ENCODE data around the gene NECTIN4.
"Not testable (repeated sequence)": the region's sequence is repeated elsewhere in the genome, so short reads cannot be mapped to it uniquely, and the experiment has no call there.

Gene NECTIN4

GRCh38 chr1:161051219-161051618 lies 38.1 kb downstream of the NECTIN4 start:
- DNase-seq, result no peak

- DNase-seq, result no peak
Measured at GRCh38 chr1:161048949-161049722, 40.2 kb downstream of the NECTIN4 start.

- no peak for DNase-seq
Measured at GRCh38 chr1:161047436-161048420, 41.6 kb downstream of the NECTIN4 start.

GRCh38 chr1:161046605-161047228 lies 42.6 kb downstream of the NECTIN4 start:
- no peak for DNase-seq

GRCh38 chr1:161045736-161046604 lies 43.4 kb downstream of the NECTIN4 start, which contains the start of gene USF1:
Gene USF1 (minus strand): TSS chr1:161045977. CDS start chr1:161043275, 2,702 bp downstream.
- DNase-seq, result peak; percentile 96 to 97

- DNase-seq, result peak; percentile 69 to 73
Measured at GRCh38 chr1:161044908-161045735, 44.2 kb downstream of the NECTIN4 start.

- DNase-seq, result no peak
Measured at GRCh38 chr1:161044535-161044907, 44.8 kb downstream of the NECTIN4 start.

- DNase-seq, result no peak
Measured at GRCh38 chr1:161039546-161039945, 49.8 kb downstream of the NECTIN4 start.

GRCh38 chr1:161039154-161039545 lies 50.2 kb downstream of the NECTIN4 start:
- no peak for DNase-seq

- DNase-seq, result peak; percentile 87 to 90
Measured at GRCh38 chr1:161038523-161039153, 50.7 kb downstream of the NECTIN4 start, which contains the start of gene TSTD1. Gene TSTD1 (minus strand): TSS chr1:161038964. CDS start chr1:161038889, 75 bp downstream.

- no peak for DNase-seq
Measured at GRCh38 chr1:161037661-161038522, 51.5 kb downstream of the NECTIN4 start.

- DNase-seq, result no peak
Measured at GRCh38 chr1:161033751-161034150, 55.6 kb downstream of the NECTIN4 start.

GRCh38 chr1:161032409-161032808 lies 56.9 kb downstream of the NECTIN4 start:
- DNase-seq, result no peak

- DNase-seq, result no peak
Measured at GRCh38 chr1:161031874-161032273, 57.5 kb downstream of the NECTIN4 start.

GRCh38 chr1:161029466-161029865 lies 59.9 kb downstream of the NECTIN4 start:
- DNase-seq, result not testable (repeated sequence)

- DNase-seq, result not testable (repeated sequence)
Measured at GRCh38 chr1:161026954-161027353, 62.4 kb downstream of the NECTIN4 start.

GRCh38 chr1:161022432-161022831 lies 66.9 kb downstream of the NECTIN4 start:
- DNase-seq, result not testable (repeated sequence)

- DNase-seq, result no peak
Measured at GRCh38 chr1:161021970-161022353, 67.4 kb downstream of the NECTIN4 start.

GRCh38 chr1:161021165-161021969 lies 68.0 kb downstream of the NECTIN4 start:
- peak; percentile 81 to 89 for DNase-seq
